ENCODE measurements around the gene GALNTL6. TPM values are rescaled to one million over a fixed set of nuclear protein-coding genes. Genes with fewer than 3 reads are reported as not detected.

The GALNTL6 gene
- total RNA-seq, 1 experiment from 2014 or later: not detected

DNA sequence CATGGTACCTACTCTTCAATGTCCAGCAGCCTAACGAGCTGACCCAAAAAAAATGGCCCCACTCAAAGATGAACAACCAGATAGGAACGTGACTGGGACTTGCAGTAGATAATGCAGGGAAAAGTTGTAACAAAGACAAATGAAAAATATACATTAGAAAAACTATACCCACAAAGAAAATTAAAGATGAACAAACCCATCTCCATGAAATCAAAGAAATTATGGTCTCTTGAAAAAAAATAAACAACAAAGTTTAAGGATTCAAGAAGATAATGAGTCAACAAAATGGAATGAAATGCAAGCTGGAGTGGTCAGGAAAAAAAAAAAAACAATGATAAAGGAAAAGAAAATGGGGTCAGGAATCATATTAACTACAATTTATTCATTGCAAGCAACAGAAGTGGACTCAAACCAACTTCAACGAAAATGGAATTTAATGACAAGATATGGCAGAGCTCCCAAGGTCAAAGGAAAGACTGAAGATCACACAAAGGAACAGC, 1045.6 kb downstream of the GALNTL6 start:
- ATAC-seq: no peak
- H3K27ac ChIP-seq (ENCODE audit: low read depth, low read length): no peak overlapping the region
- TF ChIP-seq, protein P1, sequence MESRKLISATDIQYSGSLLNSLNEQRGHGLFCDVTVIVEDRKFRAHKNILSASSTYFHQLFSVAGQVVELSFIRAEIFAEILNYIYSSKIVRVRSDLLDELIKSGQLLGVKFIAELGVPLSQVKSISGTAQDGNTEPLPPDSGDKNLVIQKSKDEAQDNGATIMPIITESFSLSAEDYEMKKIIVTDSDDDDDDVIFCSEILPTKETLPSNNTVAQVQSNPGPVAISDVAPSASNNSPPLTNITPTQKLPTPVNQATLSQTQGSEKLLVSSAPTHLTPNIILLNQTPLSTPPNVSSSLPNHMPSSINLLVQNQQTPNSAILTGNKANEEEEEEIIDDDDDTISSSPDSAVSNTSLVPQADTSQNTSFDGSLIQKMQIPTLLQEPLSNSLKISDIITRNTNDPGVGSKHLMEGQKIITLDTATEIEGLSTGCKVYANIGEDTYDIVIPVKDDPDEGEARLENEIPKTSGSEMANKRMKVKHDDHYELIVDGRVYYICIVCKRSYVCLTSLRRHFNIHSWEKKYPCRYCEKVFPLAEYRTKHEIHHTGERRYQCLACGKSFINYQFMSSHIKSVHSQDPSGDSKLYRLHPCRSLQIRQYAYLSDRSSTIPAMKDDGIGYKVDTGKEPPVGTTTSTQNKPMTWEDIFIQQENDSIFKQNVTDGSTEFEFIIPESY (IDR thresholded peaks at IDR 0.05; ENCODE audit: extremely low read depth, insufficient replicate concordance, low read length): no peak
- TF ChIP-seq, protein P2, sequence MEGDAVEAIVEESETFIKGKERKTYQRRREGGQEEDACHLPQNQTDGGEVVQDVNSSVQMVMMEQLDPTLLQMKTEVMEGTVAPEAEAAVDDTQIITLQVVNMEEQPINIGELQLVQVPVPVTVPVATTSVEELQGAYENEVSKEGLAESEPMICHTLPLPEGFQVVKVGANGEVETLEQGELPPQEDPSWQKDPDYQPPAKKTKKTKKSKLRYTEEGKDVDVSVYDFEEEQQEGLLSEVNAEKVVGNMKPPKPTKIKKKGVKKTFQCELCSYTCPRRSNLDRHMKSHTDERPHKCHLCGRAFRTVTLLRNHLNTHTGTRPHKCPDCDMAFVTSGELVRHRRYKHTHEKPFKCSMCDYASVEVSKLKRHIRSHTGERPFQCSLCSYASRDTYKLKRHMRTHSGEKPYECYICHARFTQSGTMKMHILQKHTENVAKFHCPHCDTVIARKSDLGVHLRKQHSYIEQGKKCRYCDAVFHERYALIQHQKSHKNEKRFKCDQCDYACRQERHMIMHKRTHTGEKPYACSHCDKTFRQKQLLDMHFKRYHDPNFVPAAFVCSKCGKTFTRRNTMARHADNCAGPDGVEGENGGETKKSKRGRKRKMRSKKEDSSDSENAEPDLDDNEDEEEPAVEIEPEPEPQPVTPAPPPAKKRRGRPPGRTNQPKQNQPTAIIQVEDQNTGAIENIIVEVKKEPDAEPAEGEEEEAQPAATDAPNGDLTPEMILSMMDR (IDR thresholded peaks at IDR 0.05 in 2 of 3, conservative IDR thresholded peaks at IDR 0.05 in 1 of 3; ENCODE audit: borderline replicate concordance in 1 of 3, insufficient read depth in 1 of 3, low read depth in 2 of 3, low read length in 2 of 3): no peak
- TF ChIP-seq FOSL1 (IDR thresholded peaks at IDR 0.05; ENCODE audit: low read depth) (no peak), EZH2phosphoT487 (IDR thresholded peaks at IDR 0.05; ENCODE audit: borderline replicate concordance) (no peak), EZH2 (IDR thresholded peaks at IDR 0.05) (no peak), TCF7L2 (IDR thresholded peaks at IDR 0.05; ENCODE audit: borderline replicate concordance, extremely low read depth, insufficient read depth, insufficient read length) (no peak), EGR1 (IDR thresholded peaks at IDR 0.05; ENCODE audit: low read depth) (no peak), YY1 (IDR thresholded peaks at IDR 0.05; ENCODE audit: extremely low read depth, insufficient replicate concordance, low read depth, low read length) (no peak), CEBPB (IDR thresholded peaks at IDR 0.05; ENCODE audit: low read depth) (no peak), ELF1 (IDR thresholded peaks at IDR 0.05; ENCODE audit: borderline replicate concordance, low read depth) (no peak), CBX3 (IDR thresholded peaks at IDR 0.05; ENCODE audit: low read depth) (no peak)
- ChIA-PET CTCF (no interaction called here), RAD21 (ENCODE audit: low non-redundant PET in 1 of 2, low total read pairs in 2 of 2, uncharacterized antibody in 2 of 2, unreplicated experiment in 2 of 2) (no interaction called here), POLR2A (no interaction called here)
- no peaks in the 10 kb centered on the region for H3K9me3 ChIP-seq (ENCODE audit: control insufficient read depth in 1 of 2, insufficient read depth in 1 of 2, low read depth in 1 of 2, low read length in 2 of 2)
- no peaks in the 10 kb centered on the region for H3K4me1 ChIP-seq (ENCODE audit: control insufficient read depth in 1 of 2, insufficient read depth in 2 of 2, low read length in 2 of 2)
- no peaks in the 10 kb centered on the region for H3K36me3 ChIP-seq (ENCODE audit: control insufficient read depth in 1 of 2, insufficient read depth in 2 of 2, low read length in 2 of 2)
- no peaks in the 10 kb centered on the region for H3K79me2 ChIP-seq (ENCODE audit: insufficient read depth, low read length)
- intact Hi-C loops (cut with micrococcal nuclease): no loop called here
- H2AFZ ChIP-seq (ENCODE audit: low read depth, low read length, poor library complexity, severe bottlenecking): no peak overlapping the region
- no TSS peak for BruUV-seq (replicated peaks)
- H3K9ac ChIP-seq (ENCODE audit: low read length): no peak overlapping the region
- H4K20me1 ChIP-seq (ENCODE audit: insufficient read depth): no peaks in the 10 kb centered on the region
- H3K27me3 ChIP-seq (ENCODE audit: insufficient read depth, low read length): no peaks in the 10 kb centered on the region
- H3K9me2 ChIP-seq (ENCODE audit: insufficient read depth): no peaks in the 10 kb centered on the region
- DNase-seq (ENCODE audit: low read depth, low spot score): no peak
- H3K4me2 ChIP-seq (ENCODE audit: low read length): no peak overlapping the region
- H3K4me3 ChIP-seq (replicated peaks in 1 of 2; ENCODE audit: low read depth in 1 of 2, low read length in 2 of 2): no peak overlapping the region
